DOHH2 (cell line): Measurements from ENCODE around the gene CPA2.

Source experiments
- H3F3A ChIP-seq: fragments of 200-600 bp; sonication (generic), shearing (Covaris generic); 2 replicates; pipeline ENCODE4 v1.6.0; 2016; ENCODE audit warnings: antibody characterized with exemption, mild to moderate bottlenecking; ENCODE audit not compliant: control insufficient read depth, insufficient read depth
- H3K27ac ChIP-seq: fragments of 200-600 bp; sonication (generic); 2 replicates; pipeline ENCODE4 v1.5.1; 2014; ENCODE audit warnings: low read depth, mild to moderate bottlenecking, low read length, moderate library complexity
- H3K27me3 ChIP-seq: fragments of 200-600 bp; sonication (generic); 2 replicates; pipeline ENCODE4 v1.6.1; 2014; ENCODE audit warnings: mild to moderate bottlenecking, low read length, mixed read lengths; ENCODE audit not compliant: control insufficient read depth
- H3K36me3 ChIP-seq: fragments of 200-600 bp; sonication (generic); 2 replicates; pipeline ENCODE4 v1.6.1; 2014; ENCODE audit warnings: mild to moderate bottlenecking, low read length, moderate library complexity, mixed read lengths; ENCODE audit not compliant: control insufficient read depth
- H3K4me1 ChIP-seq: fragments of 200-600 bp; sonication (generic); 2 replicates; pipeline ENCODE4 v1.6.1; 2014; ENCODE audit warnings: mild to moderate bottlenecking, low read length, mixed read lengths; ENCODE audit not compliant: control insufficient read depth
- H3K4me2 ChIP-seq: fragments of 200-600 bp; sonication (generic); 2 replicates; pipeline ENCODE4 v1.6.0; 2014; ENCODE audit warnings: mild to moderate bottlenecking, low read length, moderate library complexity
- H3K4me3 ChIP-seq: fragments of 200-600 bp; sonication (generic); 2 replicates; pipeline ENCODE4 v1.5.1; 2014; ENCODE audit warnings: mild to moderate bottlenecking, low read length, mixed read lengths
- H3K79me2 ChIP-seq: fragments of 200-600 bp; sonication (generic); 2 replicates; pipeline ENCODE4 v1.6.1; 2014; ENCODE audit warnings: mild to moderate bottlenecking, low read length, mixed read lengths; ENCODE audit not compliant: control insufficient read depth
- H3K9me2 ChIP-seq: fragments of 200-600 bp; sonication (generic); replicated peaks from 2 replicates; pipeline ENCODE4 v1.6.1; 2014; ENCODE audit warnings: mild to moderate bottlenecking, low read length, mixed read lengths; ENCODE audit not compliant: control insufficient read depth
- H3K9me3 ChIP-seq: fragments of 200-600 bp; sonication (generic); 2 replicates; pipeline ENCODE4 v1.6.1; 2014; ENCODE audit warnings: antibody characterized with exemption, low read length, mixed read lengths; ENCODE audit not compliant: control insufficient read depth, insufficient read depth
- H4K20me1 ChIP-seq: fragments of 200-600 bp; sonication (generic); 2 replicates; pipeline ENCODE4 v1.6.0; 2014; ENCODE audit warnings: low read depth, mild to moderate bottlenecking, antibody characterized with exemption, low read length, moderate library complexity; ENCODE audit not compliant: control insufficient read depth, insufficient read depth
- EZH2phosphoT487 ChIP-seq: fragments of 200-600 bp; sonication (generic); IDR thresholded peaks from 2 replicates; pipeline ENCODE4 v1.6.1; 2017; ENCODE audit warnings: borderline replicate concordance, mild to moderate bottlenecking, antibody characterized with exemption, low read length, moderate library complexity, mixed read lengths
- TF ChIP-seq, protein P1 (sequence below): fragments of 200-600 bp; sonication (generic); IDR thresholded peaks from one replicate; pipeline ENCODE4 v1.5.1; 2014; ENCODE audit warnings: antibody characterized with exemption, mild to moderate bottlenecking, low read depth, low read length; ENCODE audit not compliant: poor library complexity, severe bottlenecking

CPA2 gene

DNA sequence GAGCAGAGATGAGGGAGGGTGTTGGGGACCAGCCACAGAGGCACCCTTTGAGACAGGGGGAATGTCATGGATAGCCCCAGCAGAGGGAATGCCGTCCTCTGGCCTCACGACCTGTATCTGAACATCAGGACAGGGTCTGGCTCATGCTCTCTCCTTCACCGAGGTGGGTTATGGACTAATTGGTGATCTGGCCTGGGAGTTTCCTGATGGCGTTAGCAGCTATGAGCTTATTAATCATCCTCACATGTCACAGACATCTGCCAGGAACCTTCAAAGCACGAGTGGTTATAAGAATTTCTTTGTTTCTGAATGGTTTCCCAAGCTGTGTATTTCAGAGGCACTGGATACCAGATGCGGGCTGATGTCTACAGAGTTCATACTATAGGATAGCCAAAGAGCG lies 33.2 kb downstream of the CPA2 start:
- H3K4me2 ChIP-seq, result no peak overlapping the region
- no peaks in the 10 kb centered on the region for H3K36me3 ChIP-seq
- no peaks in the 10 kb centered on the region for H3K9me2 ChIP-seq
- H3K4me3 ChIP-seq, result no peak overlapping the region
- no peaks in the 10 kb centered on the region for H3K9me3 ChIP-seq
- no peak overlapping the region for H3K27ac ChIP-seq
- no peaks in the 10 kb centered on the region for H4K20me1 ChIP-seq
- TF ChIP-seq, protein P1, sequence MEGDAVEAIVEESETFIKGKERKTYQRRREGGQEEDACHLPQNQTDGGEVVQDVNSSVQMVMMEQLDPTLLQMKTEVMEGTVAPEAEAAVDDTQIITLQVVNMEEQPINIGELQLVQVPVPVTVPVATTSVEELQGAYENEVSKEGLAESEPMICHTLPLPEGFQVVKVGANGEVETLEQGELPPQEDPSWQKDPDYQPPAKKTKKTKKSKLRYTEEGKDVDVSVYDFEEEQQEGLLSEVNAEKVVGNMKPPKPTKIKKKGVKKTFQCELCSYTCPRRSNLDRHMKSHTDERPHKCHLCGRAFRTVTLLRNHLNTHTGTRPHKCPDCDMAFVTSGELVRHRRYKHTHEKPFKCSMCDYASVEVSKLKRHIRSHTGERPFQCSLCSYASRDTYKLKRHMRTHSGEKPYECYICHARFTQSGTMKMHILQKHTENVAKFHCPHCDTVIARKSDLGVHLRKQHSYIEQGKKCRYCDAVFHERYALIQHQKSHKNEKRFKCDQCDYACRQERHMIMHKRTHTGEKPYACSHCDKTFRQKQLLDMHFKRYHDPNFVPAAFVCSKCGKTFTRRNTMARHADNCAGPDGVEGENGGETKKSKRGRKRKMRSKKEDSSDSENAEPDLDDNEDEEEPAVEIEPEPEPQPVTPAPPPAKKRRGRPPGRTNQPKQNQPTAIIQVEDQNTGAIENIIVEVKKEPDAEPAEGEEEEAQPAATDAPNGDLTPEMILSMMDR, result no peak
- TF ChIP-seq EZH2phosphoT487, result no peak
- no peaks in the 10 kb centered on the region for H3K4me1 ChIP-seq
- no peaks in the 10 kb centered on the region for H3F3A ChIP-seq
- no peaks in the 10 kb centered on the region for H3K79me2 ChIP-seq
- H3K27me3 ChIP-seq, result peaks cover 2% of the 10 kb centered on the region; the same call in 1 of the 2 replicates

DNA sequence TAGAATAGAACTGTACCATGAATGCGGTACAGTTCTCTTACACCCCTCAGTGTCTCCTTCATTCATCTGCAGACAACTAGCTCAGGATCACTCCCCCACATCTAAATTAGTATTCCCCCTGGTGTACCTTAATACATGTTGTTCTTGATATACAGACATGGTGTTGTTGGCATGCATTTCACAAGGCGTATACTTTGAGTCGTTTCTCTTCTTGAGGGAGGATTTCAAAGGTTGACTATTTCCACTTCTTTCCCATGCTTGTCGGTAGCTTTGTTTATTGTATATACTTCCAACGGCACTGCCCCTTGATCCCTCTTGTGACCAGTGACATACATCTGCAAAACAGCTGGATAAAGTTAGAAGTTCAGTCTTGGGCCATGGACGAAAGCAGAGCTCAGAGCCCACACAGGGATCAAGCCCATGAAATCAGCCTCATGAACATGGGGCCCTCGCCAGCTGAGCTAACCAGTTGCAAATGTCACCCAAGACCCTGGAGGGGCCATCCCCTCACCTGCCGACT lies 34.9 kb downstream of the CPA2 start:
- Histone ChIP-seq H3K4me2 (no peak overlapping the region), H3K36me3 (no peaks in the 10 kb centered on the region), H3K4me3 (no peak overlapping the region), H3K27me3 (peaks cover 2% of the 10 kb centered on the region; the same call in 1 of the 2 replicates), H3K9me2 (no peaks in the 10 kb centered on the region), H3F3A (no peaks in the 10 kb centered on the region), H3K4me1 (no peaks in the 10 kb centered on the region), H3K79me2 (no peaks in the 10 kb centered on the region), H3K9me3 (no peaks in the 10 kb centered on the region), H4K20me1 (no peaks in the 10 kb centered on the region), H3K27ac (no peak overlapping the region)
- no peak for TF ChIP-seq EZH2phosphoT487
- TF ChIP-seq, protein P1, result no peak

- Histone ChIP-seq H3K4me3 (no peak overlapping the region), H3K79me2 (no peaks in the 10 kb centered on the region), H3K27me3 (peaks cover 2% of the 10 kb centered on the region; the same call in 1 of the 2 replicates), H3K4me1 (no peaks in the 10 kb centered on the region), H3F3A (no peaks in the 10 kb centered on the region), H4K20me1 (no peaks in the 10 kb centered on the region), H3K9me2 (no peaks in the 10 kb centered on the region), H3K27ac (no peak overlapping the region), H3K36me3 (no peaks in the 10 kb centered on the region), H3K4me2 (no peak overlapping the region), H3K9me3 (no peaks in the 10 kb centered on the region)
- TF ChIP-seq, protein P1, result no peak
- TF ChIP-seq EZH2phosphoT487, result no peak
Observed at GRCh38 chr7:130302649-130303048, 36.0 kb downstream of the CPA2 start.
